LNCAP (cell line): Measurements from ENCODE around the gene KLHL40.

ENCODE experiments used
- CTCF ChIP-seq: fragments of 450-650 bp; IDR thresholded peaks from 2 replicates; pipeline ENCODE4 v1.5.1; 2017; ENCODE audit warnings: mild to moderate bottlenecking

Gene KLHL40

GRCh38 chr3:42654331-42655201 lies 30.8 kb upstream of the KLHL40 start:
- peak; percentile 34; the same call in 1 of the 2 replicates for TF ChIP-seq CTCF

GRCh38 chr3:42655331-42655888 lies 29.9 kb upstream of the KLHL40 start:
- no peak for TF ChIP-seq CTCF

DNA sequence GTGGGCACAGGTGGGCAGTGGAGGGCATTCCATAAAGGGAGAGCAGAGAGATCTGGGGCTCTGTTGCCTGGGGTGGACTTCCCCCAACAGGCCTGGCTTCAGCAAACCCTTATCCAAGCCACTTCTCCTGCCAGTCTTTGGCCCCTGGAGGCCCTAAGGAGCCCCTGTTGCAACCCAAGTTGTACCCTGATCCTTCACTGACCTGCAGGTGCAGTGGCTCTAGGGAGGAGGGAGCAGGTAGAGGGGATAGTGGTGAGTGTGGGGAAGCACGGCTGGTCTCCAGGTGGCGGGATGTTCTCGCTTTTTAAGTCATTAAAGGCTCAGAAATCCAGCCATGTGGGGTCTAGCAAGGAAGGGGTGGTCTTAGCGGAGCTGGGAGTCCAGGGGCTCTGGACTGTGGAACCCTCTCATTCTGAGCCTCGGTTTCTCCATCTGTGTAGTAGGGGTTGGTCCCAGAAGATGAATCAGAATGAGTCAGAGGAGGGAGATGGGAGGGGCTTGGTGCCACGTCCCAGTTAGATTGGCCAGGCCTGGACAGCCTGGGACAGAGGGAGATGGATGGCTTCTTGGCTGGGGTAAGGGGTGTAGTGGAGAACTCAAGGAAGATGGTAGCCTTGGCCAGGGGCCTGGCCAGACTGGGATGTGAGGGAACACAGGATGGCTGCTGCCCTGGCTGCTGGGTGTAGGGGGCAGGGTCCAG lies 29.2 kb upstream of the KLHL40 start:
- TF ChIP-seq CTCF, result no peak

GRCh38 chr3:42656680-42657610 lies 28.4 kb upstream of the KLHL40 start:
- TF ChIP-seq CTCF, result no peak

DNA sequence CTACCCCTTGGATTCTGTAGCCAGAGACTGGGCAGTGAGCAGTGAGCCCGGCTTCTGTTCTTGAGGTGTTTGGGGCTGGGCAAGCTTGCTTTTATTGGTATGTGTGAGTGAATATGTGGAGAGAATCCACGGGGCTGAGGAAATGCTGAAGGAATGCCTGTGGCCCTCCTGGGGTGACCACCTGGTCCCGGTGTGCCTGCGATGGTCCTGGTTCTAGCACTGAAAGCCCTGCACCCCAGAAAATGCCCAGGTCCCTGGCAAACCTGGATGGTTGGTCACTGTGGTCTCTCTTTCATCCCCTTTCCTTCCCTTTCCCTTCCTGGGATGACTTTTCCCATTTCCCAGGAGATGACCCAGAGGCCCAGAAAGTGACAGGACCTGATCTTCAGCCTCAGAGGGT lies 27.7 kb upstream of the KLHL40 start:
- no peak for TF ChIP-seq CTCF

GRCh38 chr3:42658091-42658770 lies 27.1 kb upstream of the KLHL40 start:
- no peak for TF ChIP-seq CTCF
